Left lung (tissue), 10 donors: ENCODE data around the gene RBMS3. TPM values are rescaled to one million over a fixed set of nuclear protein-coding genes. Genes with fewer than 3 reads are reported as not detected.

Experiments used
- ATAC-seq: fragments of 200-7000 bp; cut with Tn5 transposase; one replicate; pipeline ENCODE4 v1.9.1; 2020; ENCODE audit warnings: moderate library complexity
- DNase-seq, 4 donors: peaks; one replicate each; pipeline ENCODE4 v3.0.0-alpha.2; 2013 to 2020
- H3K27ac ChIP-seq, 2 donors: fragments of 200-600 bp; sonication (generic) in 1 of 2; one replicate each; pipeline versions ENCODE4 v1.5.0 to v1.8.0; 2020 to 2021
- H3K27me3 ChIP-seq, 2 donors: fragments of 200-600 bp; sonication (generic) in 1 of 2; one replicate each; pipeline versions ENCODE4 v1.5.0 to v1.8.0; 2020 to 2021
- H3K36me3 ChIP-seq, 2 donors: fragments of 200-600 bp; sonication (generic) in 1 of 2; one replicate each; pipeline versions ENCODE4 v1.5.0 to v1.8.0; 2020 to 2021
- H3K4me1 ChIP-seq, 2 donors: fragments of 200-600 bp; one replicate each; pipeline ENCODE4 v1.8.0; 2021
- H3K4me3 ChIP-seq, 2 donors: fragments of 200-600 bp; sonication (generic) in 1 of 2; one replicate each; pipeline versions ENCODE4 v1.5.0 to v1.8.0; 2020 to 2021; ENCODE audit warnings: mild to moderate bottlenecking in 1 of 2
- H3K9me3 ChIP-seq, 2 donors: fragments of 200-600 bp; sonication (generic) in 1 of 2; one replicate each; pipeline versions ENCODE4 v1.5.0 to v1.8.0; 2020 to 2021
- intact Hi-C, 2 donors: fragments of 100-400 bp; cut with DNase I; formaldehyde crosslinking; loops; one replicate each; pipeline versions ENCODE4 v1.11.2 to v1.14.2; 2022
- polyA plus RNA-seq, 6 donors: library from polyadenylated mRNA; unstranded; fragments of 120-200 nt; gene quantifications; one replicate each; pipeline ENCODE4 v1.2.1, GENCODE V29; 2013; ENCODE audit not compliant: insufficient read length in 6 of 6
- total RNA-seq, 2 donors: library from RNA; stranded (reverse); fragmentation: NEBNext Ultra II Directional; extraction: Animal tissue kit (Norgen Biotek cat#: 25700); gene quantifications; one replicate each; pipeline ENCODE4 v1.2.1, GENCODE V29; 2021
- TF ChIP-seq, protein P1 (sequence below), 2 donors: fragments of 200-600 bp; sonication (generic) in 1 of 2; IDR thresholded peaks; one replicate each; pipeline versions ENCODE4 v1.5.0 to v1.8.0; 2021; ENCODE audit warnings: antibody characterized with exemption in 2 of 2
- donor health status: DM: no; HTN: yes; CAD: no.
- donor health status: DM: no; HTN: no; CAD: no.

Gene RBMS3
- total and polyA plus RNA-seq, 8 donors: 27.1 to 51.6 (median 37.6) TPM

- DNase-seq (no peak), ATAC-seq (no peak)
- intact Hi-C loops: no loop called here
- Histone ChIP-seq H3K4me1 (no peaks in the 10 kb centered on the region), H3K36me3 (no peaks in the 10 kb centered on the region), H3K27me3 (no peaks in the 10 kb centered on the region), H3K9me3 (peaks cover 0 to 3% of the 10 kb centered on the region in 2 donors), H3K27ac (no peak overlapping the region), H3K4me3 (no peak overlapping the region)
- TF ChIP-seq, protein P1, sequence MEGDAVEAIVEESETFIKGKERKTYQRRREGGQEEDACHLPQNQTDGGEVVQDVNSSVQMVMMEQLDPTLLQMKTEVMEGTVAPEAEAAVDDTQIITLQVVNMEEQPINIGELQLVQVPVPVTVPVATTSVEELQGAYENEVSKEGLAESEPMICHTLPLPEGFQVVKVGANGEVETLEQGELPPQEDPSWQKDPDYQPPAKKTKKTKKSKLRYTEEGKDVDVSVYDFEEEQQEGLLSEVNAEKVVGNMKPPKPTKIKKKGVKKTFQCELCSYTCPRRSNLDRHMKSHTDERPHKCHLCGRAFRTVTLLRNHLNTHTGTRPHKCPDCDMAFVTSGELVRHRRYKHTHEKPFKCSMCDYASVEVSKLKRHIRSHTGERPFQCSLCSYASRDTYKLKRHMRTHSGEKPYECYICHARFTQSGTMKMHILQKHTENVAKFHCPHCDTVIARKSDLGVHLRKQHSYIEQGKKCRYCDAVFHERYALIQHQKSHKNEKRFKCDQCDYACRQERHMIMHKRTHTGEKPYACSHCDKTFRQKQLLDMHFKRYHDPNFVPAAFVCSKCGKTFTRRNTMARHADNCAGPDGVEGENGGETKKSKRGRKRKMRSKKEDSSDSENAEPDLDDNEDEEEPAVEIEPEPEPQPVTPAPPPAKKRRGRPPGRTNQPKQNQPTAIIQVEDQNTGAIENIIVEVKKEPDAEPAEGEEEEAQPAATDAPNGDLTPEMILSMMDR (IDR thresholded peaks at IDR 0.05): no peak
Observed at GRCh38 chr3:29506502-29506901, 225.6 kb downstream of the RBMS3 start.

DNA sequence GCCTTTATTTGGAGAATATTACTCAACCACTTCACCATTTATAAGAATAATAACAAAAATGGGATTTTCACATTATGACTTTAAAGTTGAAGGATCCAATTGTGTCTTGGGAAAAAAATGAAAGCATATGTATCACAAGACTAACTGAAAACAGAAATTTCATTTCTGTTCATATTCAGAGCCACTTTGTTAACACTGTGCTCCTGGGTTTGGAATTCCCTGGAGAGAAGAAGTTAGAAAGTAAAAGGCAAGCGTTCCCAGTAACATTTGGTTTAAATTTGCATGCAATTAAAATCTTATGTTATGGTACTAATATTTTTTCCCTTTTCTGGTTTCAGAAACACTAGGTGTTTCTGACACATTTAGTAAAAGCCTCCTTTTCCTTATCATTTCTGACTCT, 230.8 kb downstream of the RBMS3 start:
- H3K27me3 ChIP-seq: no peaks in the 10 kb centered on the region
- no peaks in the 10 kb centered on the region for H3K9me3 ChIP-seq
- H3K4me3 ChIP-seq: no peak overlapping the region
- H3K4me1 ChIP-seq: peaks cover 13 to 30% of the 10 kb centered on the region in 2 donors
- intact Hi-C loops: no loop called here
- no peak for DNase-seq
- H3K36me3 ChIP-seq: no peaks in the 10 kb centered on the region
- no peak overlapping the region for H3K27ac ChIP-seq
- TF ChIP-seq, protein P1 (IDR thresholded peaks at IDR 0.05): no peak
- no peak for ATAC-seq

DNA sequence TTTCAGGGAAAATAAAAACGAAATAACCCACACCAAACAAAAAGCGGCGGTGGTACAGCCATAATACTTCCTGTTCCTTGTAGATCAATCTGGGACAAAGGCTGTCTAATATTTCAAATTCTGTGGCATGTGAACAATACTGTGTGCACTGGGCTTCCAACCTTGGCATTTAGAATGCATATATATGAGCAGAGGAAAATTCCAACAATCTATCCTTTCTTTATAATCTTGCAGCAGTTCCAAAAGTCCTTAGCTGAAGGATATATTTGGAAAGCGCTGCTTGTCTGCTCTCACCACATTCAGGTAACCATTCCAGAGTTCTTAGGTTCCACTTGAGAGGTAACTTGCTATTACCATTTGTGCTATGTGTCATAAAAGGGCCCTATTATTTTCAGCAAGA, 231.8 kb downstream of the RBMS3 start:
- Histone ChIP-seq H3K27me3 (no peaks in the 10 kb centered on the region), H3K4me1 (peaks cover 13 to 30% of the 10 kb centered on the region in 2 donors), H3K36me3 (no peaks in the 10 kb centered on the region), H3K4me3 (no peak overlapping the region), H3K9me3 (no peaks in the 10 kb centered on the region), H3K27ac (peak overlapping the region; percentile 5 to 25)
- DNase-seq: no peak
- ATAC-seq: peak; percentile 37
- intact Hi-C loops: no loop called here
- TF ChIP-seq, protein P1 (IDR thresholded peaks at IDR 0.05): no peak

DNA sequence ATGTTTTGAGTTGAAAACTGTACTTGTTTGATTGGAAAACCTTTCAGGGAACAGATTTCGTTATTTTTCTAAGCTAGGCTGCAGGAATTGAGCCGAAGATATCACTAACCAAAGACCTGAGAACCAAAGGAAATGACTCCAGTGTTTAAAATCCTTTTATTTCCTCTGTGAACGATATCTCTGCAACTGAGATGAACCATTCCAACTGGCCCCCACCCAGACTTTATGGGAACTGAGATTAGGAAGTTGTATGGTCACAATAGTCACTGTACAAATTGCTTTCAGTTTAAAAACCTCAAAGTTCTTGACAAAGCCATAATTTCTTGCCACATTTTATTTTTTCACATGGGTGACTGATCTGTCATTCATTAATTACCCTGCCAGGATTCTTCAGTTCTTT, 232.4 kb downstream of the RBMS3 start:
- no peaks in the 10 kb centered on the region for H3K9me3 ChIP-seq
- no peaks in the 10 kb centered on the region for H3K27me3 ChIP-seq
- DNase-seq (no peak), ATAC-seq (no peak)
- peaks cover 13 to 30% of the 10 kb centered on the region in 2 donors for H3K4me1 ChIP-seq
- peak overlapping the region; percentile 5 to 25 for H3K27ac ChIP-seq
- no peak overlapping the region for H3K4me3 ChIP-seq
- TF ChIP-seq, protein P1 (IDR thresholded peaks at IDR 0.05): no peak
- intact Hi-C loops: no loop called here
- H3K36me3 ChIP-seq: no peaks in the 10 kb centered on the region

GRCh38 chr3:29514170-29514569, 233.3 kb downstream of the RBMS3 start:
- intact Hi-C loops: no loop called here
- Histone ChIP-seq H3K36me3 (no peaks in the 10 kb centered on the region), H3K4me3 (no peak overlapping the region), H3K9me3 (no peaks in the 10 kb centered on the region), H3K27ac (peak overlapping the region in 1 of 2 donors; percentile 25), H3K4me1 (peaks cover 13 to 30% of the 10 kb centered on the region in 2 donors), H3K27me3 (no peaks in the 10 kb centered on the region)
- DNase-seq (no peak), ATAC-seq (no peak)
- TF ChIP-seq, protein P1 (IDR thresholded peaks at IDR 0.05): no peak
